ENCODE results near the gene PTPRO.

The PTPRO gene

GRCh38 chr12:15444523-15444922 lies 122.2 kb downstream of the PTPRO start:
- no peak for TF ChIP-seq CTCF (IDR thresholded peaks at IDR 0.05; ENCODE audit: control extremely low read depth, extremely low read depth, low read depth, missing control alignments)
- DNase-seq (ENCODE audit: extremely low spot score), result no peak
- CTCF ChIA-PET, result no interaction called here
- POLR2A ChIA-PET, result no interaction called here

GRCh38 chr12:15446807-15447206 lies 124.5 kb downstream of the PTPRO start:
- ChIA-PET POLR2A (no interaction called here), CTCF (no interaction called here)
- TF ChIP-seq CTCF (IDR thresholded peaks at IDR 0.05; ENCODE audit: control extremely low read depth, extremely low read depth, low read depth, missing control alignments), result no peak
- no peak for DNase-seq (ENCODE audit: extremely low spot score)

- no peak for DNase-seq (ENCODE audit: extremely low spot score)
Observed at GRCh38 chr12:15453613-15454012, 131.3 kb downstream of the PTPRO start.

GRCh38 chr12:15458008-15458407 lies 135.7 kb downstream of the PTPRO start:
- CTCF ChIA-PET, result no interaction called here
- no peak for DNase-seq (ENCODE audit: extremely low spot score)
- TF ChIP-seq CTCF (IDR thresholded peaks at IDR 0.05; ENCODE audit: control extremely low read depth, extremely low read depth, low read depth, missing control alignments), result no peak

More at GRCh38 chr12:15453613-15454012, 131.3 kb downstream of the PTPRO start:
- no peak for TF ChIP-seq CTCF (IDR thresholded peaks at IDR 0.05; ENCODE audit: control extremely low read depth, extremely low read depth, low read depth, missing control alignments)
- CTCF ChIA-PET, result no interaction called here
- POLR2A ChIA-PET, result no interaction called here

GRCh38 chr12:15468911-15469310 lies 146.6 kb downstream of the PTPRO start:
- POLR2A ChIA-PET, result no interaction called here
- no peak for TF ChIP-seq CTCF (IDR thresholded peaks at IDR 0.05; ENCODE audit: control extremely low read depth, extremely low read depth, low read depth, missing control alignments)
- DNase-seq (ENCODE audit: extremely low spot score), result no peak
- CTCF ChIA-PET, result no interaction called here

More at GRCh38 chr12:15458008-15458407, 135.7 kb downstream of the PTPRO start:
- POLR2A ChIA-PET, result no interaction called here

- POLR2A ChIA-PET, result no interaction called here
- CTCF ChIA-PET, result no interaction called here
Observed at GRCh38 chr12:15469356-15469755, 147.0 kb downstream of the PTPRO start.

More at GRCh38 chr12:15469356-15469755, 147.0 kb downstream of the PTPRO start:
- no peak for DNase-seq (ENCODE audit: extremely low spot score)
- no peak for TF ChIP-seq CTCF (IDR thresholded peaks at IDR 0.05; ENCODE audit: control extremely low read depth, extremely low read depth, low read depth, missing control alignments)

Measured in GM10248 (cell line).